IPS-15b (cell line): Measurements from ENCODE around the gene TMLHE.
"Not testable (repeated sequence)": the region's sequence is repeated elsewhere in the genome, so short reads cannot be mapped to it uniquely, and the experiment has no call there.

Source experiments
- H3K27me3 ChIP-seq: one replicate; pipeline ENCODE4 v1.6.1; 2013; ENCODE audit warnings: low read length; ENCODE audit not compliant: control insufficient read depth, insufficient read depth
- H3K36me3 ChIP-seq: one replicate; pipeline ENCODE4 v1.6.1; 2013; ENCODE audit warnings: low read length; ENCODE audit not compliant: control insufficient read depth, insufficient read depth
- H3K4me1 ChIP-seq: one replicate; pipeline ENCODE4 v1.6.1; 2013; ENCODE audit warnings: mild to moderate bottlenecking, low read length; ENCODE audit not compliant: control insufficient read depth, insufficient read depth
- H3K4me3 ChIP-seq: one replicate; pipeline ENCODE4 v1.5.1; 2013; ENCODE audit warnings: low read depth, low read length
- H3K9ac ChIP-seq: one replicate; pipeline ENCODE4 v1.6.1; 2013; ENCODE audit warnings: low read depth, mild to moderate bottlenecking, low read length
- H3K9me3 ChIP-seq: one replicate; pipeline ENCODE4 v1.6.1; 2013; ENCODE audit warnings: mild to moderate bottlenecking, low read length; ENCODE audit not compliant: control insufficient read depth, insufficient read depth

The TMLHE gene

DNA sequence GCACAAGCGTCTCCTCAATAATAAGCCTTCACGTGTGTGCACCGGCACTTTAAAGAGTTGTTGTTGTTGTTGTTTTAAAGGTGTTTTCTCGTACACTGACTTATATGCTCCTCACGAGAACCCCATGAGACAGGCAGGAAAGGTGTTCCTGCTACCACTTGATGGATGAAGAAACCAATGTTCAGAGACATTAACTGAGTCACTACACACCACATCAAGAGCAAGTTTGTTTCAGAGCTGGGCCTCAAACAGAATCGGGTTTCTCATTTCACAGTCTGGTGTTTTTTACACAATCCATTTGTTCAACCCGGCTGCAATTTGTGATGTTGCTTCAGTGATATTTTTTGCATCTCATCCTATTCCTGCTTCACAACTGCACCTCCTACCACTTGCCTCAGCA, 135.6 kb downstream of the TMLHE start:
- not testable (repeated sequence) for H3K4me3 ChIP-seq, H3K27me3 ChIP-seq, H3K36me3 ChIP-seq, H3K4me1 ChIP-seq, H3K9me3 ChIP-seq, H3K9ac ChIP-seq

DNA sequence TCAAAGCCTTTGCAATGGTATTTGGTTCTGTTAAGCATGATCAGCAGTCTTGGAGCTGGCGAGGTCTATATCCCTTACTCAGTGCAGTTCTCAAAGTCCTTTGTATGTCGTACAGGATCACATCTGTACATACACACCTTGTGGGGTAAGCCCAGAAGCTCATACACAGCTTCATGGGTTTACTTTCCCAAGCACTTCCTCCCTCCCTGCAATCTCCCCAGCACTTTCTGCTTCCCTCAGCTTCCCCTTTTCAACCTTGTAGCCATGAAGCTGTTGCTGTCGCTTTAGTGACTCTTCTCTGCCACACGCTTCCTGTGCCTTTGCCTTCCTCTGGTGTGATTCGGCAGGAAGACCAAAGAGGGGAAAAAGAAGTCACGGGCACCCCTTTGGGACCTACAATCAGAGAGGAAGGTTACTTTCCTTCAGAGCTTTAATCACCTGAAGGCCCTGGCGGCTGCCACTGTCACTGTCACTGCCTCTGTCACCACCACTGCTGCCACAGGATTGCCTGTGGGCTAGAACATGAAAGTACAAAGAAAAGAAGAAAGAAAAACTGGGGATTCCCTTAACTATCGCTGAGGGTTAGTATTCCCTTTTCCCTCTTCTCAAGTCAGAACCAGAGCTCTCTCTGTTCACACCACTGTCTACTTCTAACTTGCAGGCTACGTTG, 146.3 kb downstream of the TMLHE start:
- not testable (repeated sequence) for H3K4me3 ChIP-seq, H3K4me1 ChIP-seq, H3K9ac ChIP-seq, H3K9me3 ChIP-seq, H3K27me3 ChIP-seq, H3K36me3 ChIP-seq

DNA sequence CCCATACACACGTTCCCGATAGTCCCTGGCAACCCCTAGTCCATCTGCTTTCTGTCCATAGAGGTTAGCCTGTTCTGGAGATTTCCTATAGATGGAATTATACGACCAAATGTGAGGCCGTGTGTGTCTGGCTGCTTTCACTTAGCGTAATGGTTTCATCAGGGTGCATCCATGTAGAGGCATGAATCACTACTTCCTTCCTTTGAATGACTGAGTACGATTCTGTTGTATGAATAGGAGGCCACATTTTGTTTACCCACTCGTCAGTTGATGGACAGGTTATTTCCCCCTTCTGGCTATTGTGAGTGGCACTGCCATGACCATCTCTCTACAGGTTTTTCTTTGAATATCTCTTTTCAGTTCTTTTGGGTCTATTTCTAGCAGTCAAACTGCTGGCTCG, 152.3 kb downstream of the TMLHE start:
- H3K36me3 ChIP-seq, H3K9me3 ChIP-seq, H3K9ac ChIP-seq, H3K27me3 ChIP-seq, H3K4me3 ChIP-seq, H3K4me1 ChIP-seq: not testable (repeated sequence)

DNA sequence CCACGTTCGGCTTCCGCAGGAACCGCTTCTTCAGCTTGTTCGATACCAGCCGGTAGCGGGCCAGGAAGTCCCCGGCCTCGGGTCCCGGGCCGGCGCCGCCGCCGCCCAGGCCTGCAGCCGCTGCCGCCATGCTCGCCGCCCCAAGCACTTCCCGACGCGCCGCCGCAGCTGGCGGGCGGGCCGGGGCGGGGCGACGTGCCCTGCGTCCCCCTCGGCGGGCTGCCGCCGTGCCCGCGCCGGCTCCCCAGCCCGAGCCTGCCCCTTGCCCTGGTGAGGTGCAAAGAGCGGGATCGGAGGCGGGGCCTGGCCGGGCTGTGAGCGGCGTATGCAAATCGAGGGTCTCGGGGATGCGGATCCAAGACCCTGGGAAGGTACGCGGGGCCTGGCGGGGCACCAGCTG, 154.3 kb downstream of the TMLHE start, which contains the start of gene F8A3:
Gene F8A3, minus strand, starts transcription at position 150 of the 400 bp plus-strand sequence. Its CDS starts 20 bp downstream, at position 130.
- not testable (repeated sequence) for H3K27me3 ChIP-seq, H3K4me1 ChIP-seq, H3K36me3 ChIP-seq, H3K9me3 ChIP-seq, H3K4me3 ChIP-seq, H3K9ac ChIP-seq

DNA sequence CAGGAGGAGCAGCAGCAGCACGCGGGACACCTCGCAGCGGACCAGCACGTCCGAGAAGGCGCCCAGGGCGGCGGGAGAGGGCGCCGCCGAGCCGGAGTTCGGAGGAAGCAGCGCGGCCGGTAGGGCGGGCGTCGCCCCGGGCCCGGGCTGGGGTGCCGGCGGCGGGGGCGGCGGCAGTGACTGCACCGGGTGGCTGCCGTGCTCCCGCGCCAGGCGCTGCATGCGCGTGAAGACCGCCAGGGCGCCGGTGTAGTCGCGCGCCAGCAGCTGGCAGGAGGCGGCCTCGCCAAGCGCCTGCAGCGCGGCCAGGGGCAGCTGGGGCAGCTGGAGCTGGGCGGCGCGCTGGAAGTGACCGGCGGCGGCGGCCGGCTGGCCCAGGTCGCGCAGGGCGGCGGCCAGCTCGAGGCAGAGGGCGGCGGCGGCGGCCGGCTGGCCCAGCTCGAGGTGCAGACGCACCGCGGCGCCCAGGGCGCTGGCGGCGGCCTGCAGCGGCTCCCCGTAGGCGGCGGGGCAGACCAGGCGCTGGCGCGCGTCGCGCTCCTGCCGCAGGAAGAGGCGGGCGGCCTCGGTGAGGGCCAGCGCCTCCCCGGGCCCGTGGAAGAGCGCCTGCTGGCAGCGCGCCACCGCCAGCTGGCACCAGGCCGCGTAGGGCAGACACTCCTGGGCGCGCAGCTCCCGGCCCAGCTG, 154.8 kb downstream of the TMLHE start:
- H3K9me3 ChIP-seq, result not testable (repeated sequence)

DNA sequence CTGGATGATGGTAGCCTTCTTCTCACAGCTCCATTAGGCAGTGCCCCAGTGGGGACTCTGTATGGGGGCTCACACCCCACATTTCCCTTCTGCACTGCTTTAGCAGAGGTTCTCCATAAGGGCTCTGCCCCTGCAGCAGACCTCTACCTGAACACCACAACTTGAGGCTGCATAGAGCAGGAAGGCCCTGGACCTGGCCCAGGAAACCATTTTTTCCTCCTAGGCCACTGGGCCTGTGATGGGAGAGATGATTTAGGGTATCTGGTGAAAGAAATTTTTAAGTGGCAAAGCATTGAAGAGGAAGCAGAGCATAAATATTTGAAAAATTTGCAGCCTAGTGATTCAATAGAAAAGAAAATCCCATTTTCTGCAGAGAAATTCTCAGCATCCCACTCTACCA, 171.7 kb downstream of the TMLHE start:
- no peaks in the 10 kb centered on the region for H3K36me3 ChIP-seq
- H3K4me3 ChIP-seq, result no peak overlapping the region
- H3K9ac ChIP-seq, result no peak overlapping the region
- no peaks in the 10 kb centered on the region for H3K4me1 ChIP-seq
- H3K27me3 ChIP-seq, result no peaks in the 10 kb centered on the region
- H3K9me3 ChIP-seq, result peaks cover 9% of the 10 kb centered on the region

More for the DNA sequence above, 154.8 kb downstream of the TMLHE start:
- not testable (repeated sequence) for H3K4me1 ChIP-seq, H3K36me3 ChIP-seq, H3K4me3 ChIP-seq, H3K27me3 ChIP-seq, H3K9ac ChIP-seq
